DND-41 (cell line): ENCODE measurements around the gene NDRG2.

Experiments used
- EZH2 ChIP-seq: IDR thresholded peaks from 3 replicates; pipeline ENCODE4 v1.6.1; 2012; ENCODE audit warnings: borderline replicate concordance, low read depth, mild to moderate bottlenecking, moderate library complexity, low read length, inconsistent platforms; ENCODE audit not compliant: severe bottlenecking
- TF ChIP-seq, protein P1 (sequence below): IDR thresholded peaks from 2 replicates; pipeline ENCODE4 v1.5.1; 2012; ENCODE audit warnings: borderline replicate concordance, low read length, moderate library complexity, mild to moderate bottlenecking; ENCODE audit not compliant: poor library complexity, severe bottlenecking; ENCODE audit errors: extremely low read depth

- TF ChIP-seq, protein P1, sequence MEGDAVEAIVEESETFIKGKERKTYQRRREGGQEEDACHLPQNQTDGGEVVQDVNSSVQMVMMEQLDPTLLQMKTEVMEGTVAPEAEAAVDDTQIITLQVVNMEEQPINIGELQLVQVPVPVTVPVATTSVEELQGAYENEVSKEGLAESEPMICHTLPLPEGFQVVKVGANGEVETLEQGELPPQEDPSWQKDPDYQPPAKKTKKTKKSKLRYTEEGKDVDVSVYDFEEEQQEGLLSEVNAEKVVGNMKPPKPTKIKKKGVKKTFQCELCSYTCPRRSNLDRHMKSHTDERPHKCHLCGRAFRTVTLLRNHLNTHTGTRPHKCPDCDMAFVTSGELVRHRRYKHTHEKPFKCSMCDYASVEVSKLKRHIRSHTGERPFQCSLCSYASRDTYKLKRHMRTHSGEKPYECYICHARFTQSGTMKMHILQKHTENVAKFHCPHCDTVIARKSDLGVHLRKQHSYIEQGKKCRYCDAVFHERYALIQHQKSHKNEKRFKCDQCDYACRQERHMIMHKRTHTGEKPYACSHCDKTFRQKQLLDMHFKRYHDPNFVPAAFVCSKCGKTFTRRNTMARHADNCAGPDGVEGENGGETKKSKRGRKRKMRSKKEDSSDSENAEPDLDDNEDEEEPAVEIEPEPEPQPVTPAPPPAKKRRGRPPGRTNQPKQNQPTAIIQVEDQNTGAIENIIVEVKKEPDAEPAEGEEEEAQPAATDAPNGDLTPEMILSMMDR: no peak
- no peak for TF ChIP-seq EZH2
Observed at GRCh38 chr14:21058903-21059302, 34.0 kb upstream of the NDRG2 start.
